ENCODE results near the gene SOST.

SOST gene

GRCh38 chr17:43754947-43755346 lies 3.6 kb downstream of the SOST start:
- intact Hi-C loops (cut with DNase I) = no loop called here
- no peak for DNase-seq

GRCh38 chr17:43753493-43754129 lies 5.0 kb downstream of the SOST start:
- DNase-seq = no peak
- intact Hi-C loops (cut with DNase I) = no loop called here

- intact Hi-C loops (cut with DNase I) = no loop called here
- DNase-seq = no peak
These were observed 8.4 kb downstream of the SOST start for GRCh38 chr17:43750153-43750552.

- DNase-seq = no peak
These were observed 13.1 kb downstream of the SOST start for GRCh38 chr17:43745541-43745940.

GRCh38 chr17:43741636-43742035 lies 17.0 kb downstream of the SOST start:
- intact Hi-C loops (cut with DNase I) = no loop called here
- DNase-seq = no peak

More at GRCh38 chr17:43745541-43745940, 13.1 kb downstream of the SOST start:
- intact Hi-C loops (cut with DNase I) = no loop called here

GRCh38 chr17:43740541-43740940 lies 18.1 kb downstream of the SOST start:
- DNase-seq = no peak
- intact Hi-C loops (cut with DNase I) = no loop called here

DNA sequence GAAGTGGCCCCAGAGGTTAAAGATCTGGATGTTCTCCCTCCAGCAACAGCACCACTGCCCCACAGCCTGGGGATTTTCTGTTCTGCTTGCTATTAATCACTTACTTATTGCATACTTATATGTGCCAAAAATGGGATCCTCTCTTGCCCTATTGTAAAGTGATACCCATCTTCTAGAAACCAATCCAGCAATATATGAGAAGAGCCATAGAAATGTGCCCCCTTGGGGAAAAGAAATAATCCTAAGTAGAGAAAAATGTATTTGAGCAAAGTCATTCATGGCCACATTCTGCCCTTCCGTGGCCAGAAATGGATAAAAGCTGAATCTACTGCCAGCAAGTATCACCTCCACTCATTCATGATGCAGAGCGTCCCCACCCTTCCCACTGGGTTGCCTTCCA lies 20.9 kb downstream of the SOST start:
- no peak for DNase-seq
- intact Hi-C loops (cut with DNase I) = no loop called here

DNA sequence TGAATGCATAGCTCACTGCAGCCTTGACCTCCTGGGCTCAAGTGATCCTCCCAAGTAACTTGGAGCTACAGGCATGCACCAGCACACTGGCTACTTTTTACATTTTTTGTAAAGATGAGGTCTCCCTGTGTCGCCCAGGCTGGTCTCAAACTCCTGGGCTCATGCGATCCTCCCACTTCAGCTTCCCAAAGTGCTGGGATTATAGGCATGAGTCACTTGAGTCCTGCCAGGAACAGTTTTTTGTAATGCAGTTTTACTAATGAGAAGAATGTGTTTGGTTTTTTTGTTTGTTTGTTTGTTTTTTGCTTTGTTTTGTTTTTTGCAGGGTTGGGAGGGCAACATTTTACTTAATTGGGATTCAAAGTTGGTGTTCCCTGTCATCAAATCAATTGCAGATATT lies 22.2 kb downstream of the SOST start:
- intact Hi-C loops (cut with DNase I) = no loop called here
- DNase-seq = no peak

DNA sequence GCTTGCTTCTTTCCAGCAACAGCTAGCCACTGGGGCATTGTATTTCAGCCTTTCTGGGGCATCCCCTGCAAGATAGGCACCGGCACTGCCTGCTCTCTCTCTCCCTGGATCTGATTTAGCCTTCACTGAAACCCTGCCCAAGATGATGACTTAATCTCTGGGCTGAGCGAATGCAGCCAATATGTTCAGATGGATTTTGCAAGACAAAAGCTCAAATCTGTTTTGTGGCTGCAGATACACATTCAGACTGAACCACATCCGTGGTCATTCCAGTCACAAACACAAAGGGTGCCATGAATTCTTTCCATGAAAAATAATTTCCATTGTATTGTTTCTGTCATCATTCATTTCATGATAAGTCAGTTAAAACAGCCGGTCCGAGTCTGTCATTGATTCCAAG lies 24.2 kb downstream of the SOST start:
- no peak for DNase-seq
- intact Hi-C loops (cut with DNase I) = no loop called here

- intact Hi-C loops (cut with DNase I) = no loop called here
- DNase-seq = no peak
These were observed 24.6 kb downstream of the SOST start for GRCh38 chr17:43733956-43734355.

DNA sequence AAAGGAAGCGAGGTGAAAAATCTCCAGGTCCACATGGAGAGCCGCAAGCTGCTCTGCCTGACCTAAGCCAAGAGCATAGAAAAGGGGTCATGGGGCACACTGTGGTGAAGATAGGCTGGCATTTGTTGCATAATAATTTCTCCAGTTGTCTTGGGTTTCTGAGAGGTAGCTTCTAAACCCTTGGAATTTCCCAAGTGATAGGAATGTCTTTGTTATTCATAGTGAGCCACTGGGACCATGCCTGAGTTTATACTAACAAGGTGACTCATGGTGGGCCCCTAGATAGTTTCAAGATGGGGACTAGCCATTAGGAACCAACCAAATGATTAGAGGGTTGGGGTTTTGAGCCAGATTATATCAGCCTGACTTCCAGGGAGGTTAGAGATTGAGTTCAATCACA lies 25.6 kb downstream of the SOST start:
- DNase-seq = no peak
- intact Hi-C loops (cut with DNase I) = no loop called here

DNA sequence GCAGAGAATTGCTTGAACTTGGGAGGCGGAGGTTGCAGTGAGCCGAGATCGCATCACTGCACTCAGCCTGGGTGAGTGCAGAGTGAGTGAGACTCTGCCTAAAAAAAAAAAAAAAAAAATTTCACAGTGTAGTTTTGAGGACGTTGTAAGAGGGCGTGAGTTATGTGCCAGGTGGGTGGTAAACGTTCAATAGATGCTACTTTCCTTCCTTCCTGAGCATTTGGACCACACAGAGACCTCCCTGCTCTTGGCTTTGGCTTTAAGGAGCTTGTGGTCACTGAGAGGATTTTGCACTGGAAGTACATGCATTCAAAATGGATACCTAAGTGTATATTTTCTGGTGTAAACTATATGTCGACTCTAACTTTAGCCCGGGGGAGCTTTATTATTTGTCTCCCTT lies 30.5 kb downstream of the SOST start:
- intact Hi-C loops (cut with DNase I) = no loop called here
- no peak for DNase-seq

DNA sequence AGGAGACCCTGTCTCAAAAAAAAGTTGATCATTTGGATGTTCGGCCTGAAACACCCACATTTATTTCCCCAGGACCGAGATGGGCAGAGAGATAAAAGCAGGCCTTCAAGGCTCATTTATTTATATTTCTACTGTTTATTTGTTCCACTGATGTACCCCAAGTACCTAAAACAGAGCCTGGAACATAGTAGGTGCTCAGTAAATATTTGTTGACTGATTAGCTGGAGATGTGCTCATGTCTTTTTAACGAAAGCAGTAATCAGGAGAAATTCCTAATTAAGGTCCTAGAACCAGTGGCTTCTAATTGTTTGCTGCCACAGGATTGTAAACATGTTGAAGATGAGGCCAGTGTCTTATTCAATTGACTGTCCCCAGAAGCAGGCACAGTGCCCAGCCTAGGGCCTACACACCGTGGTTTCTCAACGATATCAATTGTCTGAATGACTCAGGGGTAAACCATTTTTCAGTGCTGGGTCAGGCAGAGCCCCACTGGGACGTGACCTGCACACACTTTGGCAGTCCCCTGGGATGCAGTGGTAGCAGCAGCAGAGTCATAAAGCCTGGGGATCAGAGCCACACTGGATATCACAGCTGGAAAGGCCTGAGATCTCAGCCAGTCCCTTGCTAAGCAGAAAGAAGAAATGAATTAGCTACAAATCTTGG lies 34.8 kb downstream of the SOST start:
- intact Hi-C loops (cut with DNase I) = no loop called here
- DNase-seq = no peak

DNA sequence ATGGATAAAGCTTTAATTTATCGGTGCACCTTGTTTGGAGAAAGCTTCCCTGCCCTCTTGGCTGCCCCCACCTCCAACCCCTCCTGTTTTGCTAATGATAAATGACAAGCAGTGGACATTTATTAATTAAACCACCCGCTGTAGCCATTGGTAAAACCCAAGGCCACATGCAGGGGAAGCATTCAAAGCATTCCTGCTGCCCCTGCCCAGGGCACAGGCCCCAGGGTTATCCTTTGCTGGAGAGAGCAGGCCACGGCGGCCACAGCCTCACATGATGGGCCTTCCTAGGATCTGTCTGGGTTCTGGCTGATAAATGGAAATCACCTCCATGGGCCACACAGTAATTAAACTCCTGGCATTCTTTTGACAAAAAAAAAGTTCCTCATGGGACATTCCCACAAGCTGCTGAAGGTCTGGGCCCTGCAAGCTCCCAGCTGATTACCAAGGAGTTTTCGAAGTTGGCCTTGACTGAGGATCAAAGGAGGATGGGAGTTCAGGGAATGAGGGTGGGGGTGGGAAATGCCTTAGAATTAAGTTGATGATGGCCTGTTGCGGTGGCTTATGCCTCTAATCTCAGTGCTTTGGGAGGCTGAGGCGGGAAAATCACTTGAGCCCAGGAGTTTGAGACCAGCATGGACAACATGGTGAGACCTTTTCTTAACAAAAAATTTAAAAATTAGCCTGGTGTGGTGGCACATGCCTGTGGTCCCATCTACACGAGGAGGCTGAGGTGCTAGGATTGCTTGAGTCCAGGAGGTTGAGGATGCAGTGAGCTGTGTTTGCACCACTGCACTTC lies 35.5 kb downstream of the SOST start:
- DNase-seq = no peak
- intact Hi-C loops (cut with DNase I) = no loop called here

DNA sequence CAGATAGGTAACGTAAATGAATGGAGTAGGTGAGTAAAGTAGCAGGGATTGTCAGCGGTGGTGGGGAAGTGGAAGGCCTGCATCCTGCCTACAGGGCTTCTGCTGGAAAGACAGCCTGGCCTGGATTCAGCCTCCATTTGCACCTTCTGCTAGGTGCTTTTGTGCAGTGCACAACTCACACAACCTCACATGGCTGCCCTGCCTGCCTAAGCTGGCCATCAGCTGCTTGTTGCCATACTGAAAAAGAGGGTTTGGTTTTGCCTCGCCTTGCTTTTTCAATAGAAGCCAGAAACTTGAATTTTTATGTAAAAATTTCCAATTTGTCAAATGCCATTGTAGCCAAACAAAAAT lies 36.3 kb downstream of the SOST start:
- no peak for DNase-seq
- intact Hi-C loops (cut with DNase I) = no loop called here

GRCh38 chr17:43721537-43722268 lies 36.9 kb downstream of the SOST start:
- intact Hi-C loops (cut with DNase I) = no loop called here
- DNase-seq = no peak

GRCh38 chr17:43720311-43721060 lies 38.1 kb downstream of the SOST start:
- peak; percentile 73 to 96 (median 79) for DNase-seq
- intact Hi-C loops (cut with DNase I) = no loop called here

- no peak for DNase-seq
- intact Hi-C loops (cut with DNase I) = no loop called here
These were observed 39.0 kb downstream of the SOST start for GRCh38 chr17:43719578-43719977.

DNA sequence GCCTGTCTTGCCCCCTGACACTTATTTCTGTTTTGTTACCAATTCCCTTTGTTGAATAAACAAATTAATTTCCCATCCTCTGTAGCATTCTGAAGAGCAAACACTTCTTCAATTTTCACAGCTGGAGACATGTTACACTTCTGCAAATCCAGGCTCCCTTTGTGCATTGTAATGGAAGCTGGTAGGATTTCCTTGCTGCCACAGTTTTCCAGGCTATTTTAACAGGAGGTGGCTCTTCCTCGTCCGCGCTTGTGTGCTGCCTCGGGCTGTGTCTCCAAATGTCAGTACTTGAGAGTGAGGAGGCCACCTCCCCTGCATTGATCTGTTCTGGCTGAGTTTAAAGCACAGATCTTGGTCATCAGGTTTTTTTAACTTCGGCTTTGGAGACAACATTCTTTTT lies 40.0 kb downstream of the SOST start:
- intact Hi-C loops (cut with DNase I) = no loop called here
- peak in 1 of 10 donors; percentile 52 for DNase-seq

GRCh38 chr17:43717913-43718312 lies 40.7 kb downstream of the SOST start:
- no peak for DNase-seq
- intact Hi-C loops (cut with DNase I) = no loop called here

Data from posterior cingulate gyrus (tissue), 11 donors.